HG03558 (cell line): Measurements from ENCODE around the gene AP4E1.
"Not testable (repeated sequence)": the region's sequence is repeated elsewhere in the genome, so short reads cannot be mapped to it uniquely, and the experiment has no call there.

Experiments
- ATAC-seq: cut with Tn5 transposase; IDR thresholded peaks from one replicate; pipeline ENCODE4 v1.9.1; 2021; ENCODE audit warnings: moderate number of reproducible peaks; ENCODE audit not compliant: unreplicated experiment; ENCODE audit errors: extremely low read depth

AP4E1 gene

GRCh38 chr15:50908209-50909009 lies at the start of gene AP4E1:
Gene AP4E1 (plus strand): TSS chr15:50908683. CDS start chr15:50908779, 96 bp downstream.
- peak; percentile 29 for ATAC-seq

GRCh38 chr15:50860824-50861223 lies 47.7 kb upstream of the AP4E1 start:
- ATAC-seq: no peak

DNA sequence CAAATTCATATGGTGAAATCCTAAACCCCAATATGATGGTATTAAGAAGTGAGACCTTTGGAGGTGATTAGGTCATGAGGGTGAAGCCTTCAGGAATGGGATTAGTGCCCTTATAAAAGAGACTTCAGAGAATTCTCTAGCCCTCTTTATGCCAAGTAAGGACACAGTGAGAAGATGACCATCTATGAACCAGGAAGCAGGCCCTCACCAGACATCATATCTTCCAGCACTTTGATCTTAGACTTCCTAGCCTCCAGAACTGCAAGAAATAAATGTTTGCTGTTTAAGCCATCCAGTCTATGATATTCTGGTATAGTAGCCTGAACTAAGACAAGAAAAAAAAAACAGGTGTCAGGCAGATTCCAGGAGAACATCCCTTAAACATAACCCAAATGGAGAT lies 45.9 kb upstream of the AP4E1 start:
- ATAC-seq: no peak

GRCh38 chr15:50864873-50865272 lies 43.6 kb upstream of the AP4E1 start:
- ATAC-seq: no peak

DNA sequence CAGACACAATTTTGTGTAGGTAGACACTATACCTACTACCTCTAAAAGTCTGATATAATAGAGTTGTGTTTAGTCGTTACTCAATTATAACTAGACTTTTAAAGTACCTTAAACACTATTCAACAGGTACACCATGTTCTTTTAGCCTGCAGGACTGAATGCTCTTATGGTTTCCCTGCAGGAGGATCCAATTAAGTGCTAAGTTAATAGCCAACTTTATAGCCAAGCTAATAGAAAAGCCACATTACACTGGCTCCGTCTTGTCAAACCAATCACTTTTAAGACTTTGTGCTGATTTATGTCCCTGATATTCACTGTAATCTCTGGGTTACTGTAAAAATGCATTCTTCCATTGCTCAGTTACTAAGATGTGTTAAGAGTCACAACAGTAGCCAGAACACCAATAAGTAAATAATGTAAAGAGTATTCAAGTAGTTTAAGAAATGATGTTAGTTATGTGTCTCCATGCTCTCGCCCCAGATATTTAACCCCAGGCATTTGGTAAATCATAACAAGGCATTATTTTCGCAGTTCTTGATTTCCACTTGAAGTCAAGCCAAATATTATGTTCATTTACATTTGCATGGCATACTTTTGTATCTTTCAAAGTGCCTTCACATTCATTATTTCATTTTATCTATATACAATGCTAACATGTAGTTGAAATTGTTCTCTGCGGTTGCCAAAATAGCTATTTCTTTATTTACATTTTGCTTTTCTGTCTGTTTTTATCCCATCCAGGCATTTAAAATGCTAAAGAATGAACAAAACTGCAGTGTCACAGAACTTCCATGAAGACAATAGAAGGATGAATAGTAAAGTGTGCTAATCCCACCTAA lies 42.7 kb upstream of the AP4E1 start:
- ATAC-seq: no peak

- ATAC-seq: no peak
Measured at GRCh38 chr15:50871832-50872231, 36.7 kb upstream of the AP4E1 start.

GRCh38 chr15:50872832-50873426 lies 35.6 kb upstream of the AP4E1 start:
- no peak for ATAC-seq

DNA sequence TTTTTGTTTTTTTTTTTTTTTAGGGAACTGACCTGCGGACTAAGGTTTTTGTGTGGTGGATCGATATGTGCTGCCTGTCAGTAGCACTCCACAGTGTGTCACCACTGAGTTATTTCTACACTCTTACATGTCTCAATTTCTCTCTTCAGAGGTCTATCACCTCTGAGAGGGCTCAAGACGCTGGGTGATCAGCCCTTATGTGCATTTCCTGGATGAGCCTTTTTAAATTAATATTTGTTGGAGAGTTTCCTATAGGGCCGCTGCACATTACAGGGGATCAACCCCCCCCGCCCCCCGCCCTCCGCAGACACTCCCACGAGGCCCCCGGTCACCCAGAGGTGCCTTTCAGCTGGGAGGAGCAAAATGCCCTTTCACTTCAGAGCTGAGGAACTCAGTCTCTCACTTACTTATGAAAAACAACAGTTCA lies 34.5 kb upstream of the AP4E1 start:
- no peak for ATAC-seq

DNA sequence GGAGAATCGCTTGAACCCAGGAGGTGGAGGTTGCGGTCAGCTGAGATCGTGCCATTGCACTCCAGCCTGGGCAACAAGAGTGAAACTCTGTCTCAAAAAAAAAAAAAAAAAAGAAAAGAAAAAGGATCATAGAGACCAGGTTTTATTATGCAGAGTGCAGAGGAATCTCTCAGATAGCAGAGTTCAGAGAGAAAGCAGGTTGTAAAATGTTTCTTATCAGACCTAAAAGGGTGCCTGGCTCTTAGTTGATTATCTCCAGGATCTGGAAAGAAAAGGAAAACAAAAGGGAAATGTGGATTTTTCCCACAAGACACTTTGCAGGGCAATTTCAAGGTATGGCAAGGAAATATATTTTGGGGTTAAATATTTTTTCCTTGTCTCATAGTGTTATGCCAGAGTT lies 33.2 kb upstream of the AP4E1 start:
- ATAC-seq: not testable (repeated sequence)

- ATAC-seq: no peak
Measured at GRCh38 chr15:50876260-50876988, 32.1 kb upstream of the AP4E1 start.

DNA sequence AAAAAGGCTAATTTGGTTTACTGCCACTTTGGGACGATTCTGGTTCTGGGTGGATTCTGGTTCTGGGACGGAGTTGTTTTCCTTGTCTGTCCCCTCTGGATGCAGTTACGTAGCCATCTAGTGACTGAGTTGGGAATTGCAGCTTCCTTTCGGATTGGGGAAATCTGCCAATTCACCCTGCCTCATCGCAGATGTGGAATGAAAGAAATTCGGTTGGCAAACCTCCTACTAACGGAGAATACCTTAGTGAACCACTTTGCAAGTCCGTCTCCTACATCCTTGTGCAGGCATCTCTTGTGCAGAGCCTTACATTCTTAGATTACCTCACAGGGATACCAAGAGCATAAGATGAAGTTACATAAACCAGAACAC lies 31.5 kb upstream of the AP4E1 start:
- ATAC-seq: no peak

DNA sequence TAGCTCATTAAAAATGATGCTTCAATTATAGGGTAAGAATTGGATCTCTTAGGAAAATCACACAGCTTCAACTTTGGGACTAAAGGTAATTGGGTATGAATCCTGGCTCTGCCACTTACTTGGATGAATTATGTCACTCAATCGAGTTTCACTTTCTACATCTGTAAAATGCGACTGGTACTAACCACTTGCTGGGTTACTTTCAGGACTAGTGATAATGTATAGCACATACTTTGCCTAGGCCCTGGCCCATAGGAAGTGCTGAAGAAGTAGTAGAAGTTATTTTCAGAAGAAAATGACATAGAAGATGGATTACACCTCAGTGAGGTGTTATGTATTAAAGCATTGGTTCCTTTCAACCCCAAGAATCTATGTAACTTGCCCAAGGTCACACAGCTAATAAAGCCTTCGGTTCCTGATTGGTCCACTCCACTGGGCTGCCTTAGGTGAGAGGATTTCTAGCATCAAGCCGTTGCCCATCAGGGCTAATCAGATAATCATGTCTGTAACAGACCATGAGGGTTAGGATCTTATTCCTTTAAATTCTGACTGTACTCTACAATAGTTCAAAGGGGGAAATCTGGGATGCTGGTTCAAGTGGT lies 29.4 kb upstream of the AP4E1 start:
- ATAC-seq: no peak

DNA sequence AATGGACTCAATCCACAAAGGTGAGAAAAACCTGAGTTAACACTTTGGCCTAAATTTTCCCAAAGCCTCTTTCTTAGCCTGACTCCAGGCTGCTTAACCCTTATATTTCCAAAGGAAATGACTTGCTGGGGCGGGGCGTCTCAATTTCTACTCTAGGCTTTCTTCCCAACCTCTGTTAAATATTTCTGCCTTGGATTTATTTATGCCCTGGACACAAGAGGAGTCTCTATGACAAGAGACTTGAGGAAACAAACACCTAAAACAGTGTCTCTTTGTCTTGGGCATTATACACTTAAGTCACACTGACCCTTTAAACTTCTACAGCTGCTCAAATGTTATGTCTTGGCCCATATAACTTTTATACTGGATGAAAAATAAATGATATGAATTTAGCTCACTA lies 28.3 kb upstream of the AP4E1 start:
- ATAC-seq: no peak

DNA sequence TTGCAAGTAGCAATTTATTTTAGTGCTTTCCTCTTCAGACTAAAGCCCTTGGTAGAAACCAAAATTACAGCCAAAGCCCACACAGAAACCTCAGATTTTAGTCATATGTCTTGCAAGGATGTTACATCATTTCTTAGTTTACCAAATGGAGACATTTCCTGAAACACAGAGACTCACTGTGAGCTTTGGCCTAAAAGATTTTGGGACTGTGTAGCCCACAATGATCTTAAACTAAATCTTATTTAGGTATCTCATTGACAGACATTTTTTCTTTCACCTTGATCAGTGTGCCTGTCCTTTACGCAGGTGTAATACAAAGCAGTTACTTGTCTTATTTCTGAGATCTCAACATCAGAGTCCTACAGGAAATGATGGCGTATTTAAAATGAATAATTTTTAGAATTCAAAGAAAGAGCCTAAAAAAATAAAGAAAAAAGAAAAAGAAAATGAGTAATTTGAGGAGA lies 27.8 kb upstream of the AP4E1 start:
- no peak for ATAC-seq

- ATAC-seq: no peak
Measured at GRCh38 chr15:50881121-50882048, 27.1 kb upstream of the AP4E1 start.

- ATAC-seq: no peak
Measured at GRCh38 chr15:50883903-50884302, 24.6 kb upstream of the AP4E1 start.

GRCh38 chr15:50884540-50884939 lies 23.9 kb upstream of the AP4E1 start:
- no peak for ATAC-seq

DNA sequence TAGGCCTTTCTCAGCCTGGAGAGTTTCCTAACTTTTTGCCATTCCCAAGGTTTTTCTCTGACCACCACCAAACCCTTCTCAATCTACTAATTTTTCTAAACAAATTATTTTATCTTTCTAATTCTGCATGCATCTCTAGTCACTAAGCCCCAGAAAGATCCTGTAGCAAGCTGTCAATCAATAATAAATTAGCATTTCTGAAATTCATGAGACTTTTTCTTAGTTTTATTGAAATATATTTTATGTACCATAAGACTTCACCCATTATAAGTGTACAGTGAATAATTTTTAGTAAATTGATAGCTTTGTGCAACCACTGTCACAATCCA lies 22.4 kb upstream of the AP4E1 start:
- ATAC-seq: no peak
